ENCODE results near the gene MTF1. TPM values are rescaled to one million over a fixed set of nuclear protein-coding genes. Genes with fewer than 3 reads are reported as not detected.
A peak's percentile ranks its signal among the peaks of the same experiment; 100 is the strongest.
"Not testable (repeated sequence)": the region's sequence is repeated elsewhere in the genome, so short reads cannot be mapped to it uniquely, and the experiment has no call there.

The MTF1 gene
- polyA plus RNA-seq, 1 donor: 5.7 TPM

GRCh38 chr1:37792943-37793686, 66.3 kb downstream of the MTF1 start:
- DNase-seq: no peak

- DNase-seq: no peak
Observed at GRCh38 chr1:37782491-37782890, 76.9 kb downstream of the MTF1 start.

- DNase-seq: no peak
Observed at GRCh38 chr1:37778654-37779053, 80.7 kb downstream of the MTF1 start.

DNA sequence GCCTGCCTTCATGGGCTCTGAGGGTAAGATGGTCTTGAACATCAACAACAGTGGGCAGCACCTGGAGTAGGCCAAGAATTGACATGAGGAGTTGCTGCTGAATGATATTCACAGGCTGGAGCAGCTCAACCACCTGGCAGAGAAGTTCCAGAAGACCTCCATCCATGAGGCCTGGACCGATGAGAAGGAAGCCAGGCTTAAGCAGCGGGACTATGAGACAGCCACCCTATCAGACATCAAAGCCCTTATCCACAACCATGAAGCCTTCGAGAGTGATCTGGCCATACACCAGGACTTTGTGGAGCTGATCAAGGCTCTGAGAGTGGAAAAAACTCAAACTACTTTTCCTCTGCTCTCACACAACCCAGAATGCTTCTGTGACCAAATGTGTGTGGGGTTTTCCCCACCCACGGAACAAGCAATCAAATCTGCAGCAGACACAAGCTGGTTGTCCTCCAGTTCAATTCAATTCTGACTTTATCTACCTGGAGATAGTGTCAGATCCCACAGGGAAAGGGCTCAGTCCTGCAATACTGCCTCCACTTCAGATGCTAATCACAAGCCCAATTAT, 82.4 kb downstream of the MTF1 start:
- no peak for DNase-seq

DNA sequence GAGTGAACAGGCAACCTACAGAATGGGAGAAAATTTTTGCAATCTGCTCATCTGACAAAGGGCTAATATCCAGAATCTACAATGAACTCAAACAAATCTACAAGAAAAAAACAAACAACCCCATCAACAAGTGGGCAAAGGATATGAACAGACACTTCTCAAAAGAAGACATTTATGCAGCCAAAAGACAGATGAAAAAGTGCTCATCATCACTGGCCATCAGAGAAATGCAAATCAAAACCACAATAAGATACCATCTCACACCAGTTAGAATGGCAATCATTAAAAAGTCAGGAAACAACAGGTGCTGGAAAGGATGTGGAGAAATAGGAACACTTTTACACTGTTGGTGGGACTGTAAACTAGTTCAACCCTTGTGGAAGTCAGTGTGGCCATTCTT, 88.0 kb downstream of the MTF1 start:
- DNase-seq: not testable (repeated sequence)

DNA sequence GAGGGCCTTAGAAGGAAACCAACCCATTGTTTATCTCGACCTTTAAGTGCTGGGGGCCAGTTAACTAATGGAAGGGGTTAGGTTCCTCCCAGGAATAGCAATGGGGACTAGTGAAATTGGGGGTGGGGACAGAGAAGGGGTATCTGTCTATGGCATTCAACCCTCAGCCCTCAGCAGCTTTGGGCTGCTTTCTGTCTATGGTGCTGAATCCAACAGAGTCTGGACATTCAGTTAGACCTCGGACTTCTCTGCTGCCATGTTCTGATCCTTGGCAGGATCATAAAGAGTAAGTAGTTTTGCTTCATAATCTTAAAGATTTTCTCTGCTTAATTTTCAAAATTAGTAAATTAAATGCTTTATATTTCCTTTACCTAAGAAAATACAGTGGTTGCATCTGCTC, 91.9 kb downstream of the MTF1 start:
- DNase-seq: no peak

GRCh38 chr1:37765916-37766664, 93.3 kb downstream of the MTF1 start:
- DNase-seq: no peak

- no peak for DNase-seq
Observed at GRCh38 chr1:37764888-37765441, 94.4 kb downstream of the MTF1 start, which contains the start of gene EPHA10. Gene EPHA10, minus strand, starts transcription at chr1:37765120. Its CDS starts 54 bp downstream, at chr1:37765066.

DNA sequence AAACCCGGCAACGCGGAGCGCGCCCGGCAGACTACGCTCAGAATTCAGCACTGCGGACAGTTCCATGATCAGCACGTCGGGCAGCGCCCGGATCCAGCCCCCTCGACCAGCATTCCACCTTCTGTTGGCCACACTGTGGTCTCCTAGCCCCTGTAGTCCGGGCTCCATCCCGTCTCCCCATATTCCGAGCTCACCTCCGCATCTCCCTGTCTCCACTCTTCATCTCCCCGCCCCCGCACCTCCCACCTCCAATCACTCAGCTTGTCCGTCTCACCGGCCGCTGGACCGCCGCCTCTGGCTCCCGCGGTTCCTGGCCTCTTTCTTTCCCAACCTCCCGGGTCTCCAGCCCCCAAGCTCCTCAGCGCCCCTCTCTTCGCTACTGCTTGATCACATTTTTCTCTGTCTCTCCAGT, 95.0 kb downstream of the MTF1 start:
- peak; percentile 62 for DNase-seq

DNA sequence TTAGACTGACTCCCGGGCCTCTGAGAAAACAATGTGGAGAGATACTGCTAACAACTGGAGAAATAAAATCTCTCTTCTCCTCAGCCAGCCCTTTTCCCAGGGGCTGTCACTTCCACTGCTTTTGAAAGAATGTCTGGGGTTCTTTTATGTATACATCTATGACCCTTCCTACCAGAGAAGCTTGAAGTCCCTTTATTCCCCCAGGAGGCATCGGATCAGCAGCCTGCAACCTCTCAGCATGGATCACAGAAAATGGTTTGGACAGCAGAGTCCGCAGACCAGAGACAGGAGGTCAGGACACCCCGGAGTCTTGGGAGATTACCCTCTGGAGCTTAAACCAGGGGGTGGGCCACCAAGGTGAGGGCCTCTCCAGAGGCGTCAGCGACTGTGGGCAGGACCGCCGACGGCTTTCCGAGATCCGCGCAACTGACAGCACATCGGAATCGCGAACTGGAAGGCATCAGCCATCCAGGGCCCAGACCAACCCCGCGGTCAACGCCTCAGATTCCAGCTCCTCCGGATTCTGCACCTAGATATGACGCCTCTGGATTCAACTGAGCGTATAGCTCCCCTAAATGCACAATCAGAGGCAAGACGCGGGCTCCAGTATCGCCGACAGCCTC, 95.5 kb downstream of the MTF1 start:
- DNase-seq: no peak

DNA sequence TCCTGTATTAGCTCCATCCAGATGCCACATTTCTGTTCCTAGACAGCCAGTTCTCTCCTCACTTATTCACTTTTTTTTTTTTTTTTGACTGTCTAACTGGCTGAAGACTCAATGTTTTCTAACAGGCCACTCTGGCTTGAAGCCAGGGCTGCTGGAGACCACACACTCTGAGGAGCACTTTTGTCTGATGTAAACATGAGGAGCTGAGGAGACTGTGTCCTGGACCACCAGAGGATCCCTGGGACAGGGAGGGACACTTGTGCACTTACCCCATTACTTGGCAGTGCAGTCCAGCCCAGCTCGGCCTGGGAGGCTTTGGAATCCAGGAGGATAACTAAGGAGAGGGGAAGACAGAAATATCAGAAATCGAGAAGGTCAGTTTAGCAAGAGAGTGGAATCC, 96.9 kb downstream of the MTF1 start:
- no peak for DNase-seq

- DNase-seq: no peak
Observed at GRCh38 chr1:37761416-37762095, 97.8 kb downstream of the MTF1 start.

Other genes starting within 250 kb of the MTF1 start
- not detected for gene RSPO1, start 224.7 kb downstream of the MTF1 start, polyA plus RNA-seq (ENCODE audit: insufficient read length)
- gene CDCA8, start 167.1 kb downstream of the MTF1 start, polyA plus RNA-seq (ENCODE audit: insufficient read length): 7.1 TPM
- gene EPHA10, start 94.5 kb downstream of the MTF1 start, polyA plus RNA-seq (ENCODE audit: insufficient read length): not detected
- gene MANEAL, start 65.7 kb downstream of the MTF1 start, polyA plus RNA-seq (ENCODE audit: insufficient read length): 2.9 TPM
- gene C1orf122, start 51.8 kb downstream of the MTF1 start, polyA plus RNA-seq (ENCODE audit: insufficient read length): 46.7 TPM
- 7.0 TPM for gene YRDC, start 51.4 kb downstream of the MTF1 start, polyA plus RNA-seq (ENCODE audit: insufficient read length)
- 10.6 TPM for gene INPP5B, start 87.5 kb upstream of the MTF1 start, polyA plus RNA-seq (ENCODE audit: insufficient read length)
- gene SF3A3, start 130.4 kb upstream of the MTF1 start, polyA plus RNA-seq (ENCODE audit: insufficient read length): 55.6 TPM
- 162 TPM for gene FHL3, start 145.9 kb upstream of the MTF1 start, polyA plus RNA-seq (ENCODE audit: insufficient read length)
- 85.8 TPM for gene UTP11, start 153.1 kb upstream of the MTF1 start, polyA plus RNA-seq (ENCODE audit: insufficient read length)
- gene POU3F1, start 187.2 kb upstream of the MTF1 start, polyA plus RNA-seq (ENCODE audit: insufficient read length): 0.65 TPM